ENCODE measurements around the gene CCNA1.

GRCh38 chr13:36431204-36432105 lies 840 bp upstream of the CCNA1 start:
- TF ChIP-seq CREB1 (IDR thresholded peaks at IDR 0.05) (no peak), CREB1 (CRISPR knock-in tag; IDR thresholded peaks at IDR 0.05) (no peak), CHD2 (IDR thresholded peaks at IDR 0.05; ENCODE audit: low read depth, low read length) (no peak), CTCF (CRISPR knock-in tag; IDR thresholded peaks at IDR 0.05) (no peak), ZNF639 (CRISPR knock-in tag; conservative IDR thresholded peaks at IDR 0.05) (no peak), MEF2D (CRISPR knock-in tag; IDR thresholded peaks at IDR 0.05) (no peak), TIGD3 (CRISPR knock-in tag; IDR thresholded peaks at IDR 0.05; ENCODE audit: borderline replicate concordance) (no peak), ZNF274 (CRISPR knock-in tag; IDR thresholded peaks at IDR 0.05) (no peak), CBFB (CRISPR knock-in tag; IDR thresholded peaks at IDR 0.05) (no peak)

Data from HepG2 (cell line).